ENCODE results near the gene BCAS4.

The BCAS4 gene

DNA sequence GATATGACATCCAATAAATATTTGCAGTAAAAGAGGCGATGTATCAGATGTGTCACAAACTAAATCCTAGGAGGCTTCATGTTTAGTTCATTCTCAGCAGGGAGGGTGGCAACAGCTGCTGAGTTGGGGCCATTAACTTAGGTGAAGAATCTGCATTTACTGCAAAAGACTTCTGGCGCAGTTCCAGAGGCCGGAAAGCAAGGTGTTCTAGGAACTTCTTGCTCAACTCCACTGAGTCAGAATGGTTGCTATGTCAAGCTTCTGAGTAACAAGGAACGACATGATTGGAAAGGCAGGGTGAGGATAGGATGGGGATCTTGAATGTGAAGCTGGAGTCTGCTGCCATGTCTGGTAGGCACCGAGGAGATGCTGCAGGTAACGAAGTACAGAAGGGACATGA, 124.7 kb downstream of the BCAS4 start:
- DNase-seq: no peak
- in situ Hi-C loops (cut with MboI; ENCODE audit: low pct_unique_long_range_greater_than_20kb, low sequenced_read_pairs): no loop called here

DNA sequence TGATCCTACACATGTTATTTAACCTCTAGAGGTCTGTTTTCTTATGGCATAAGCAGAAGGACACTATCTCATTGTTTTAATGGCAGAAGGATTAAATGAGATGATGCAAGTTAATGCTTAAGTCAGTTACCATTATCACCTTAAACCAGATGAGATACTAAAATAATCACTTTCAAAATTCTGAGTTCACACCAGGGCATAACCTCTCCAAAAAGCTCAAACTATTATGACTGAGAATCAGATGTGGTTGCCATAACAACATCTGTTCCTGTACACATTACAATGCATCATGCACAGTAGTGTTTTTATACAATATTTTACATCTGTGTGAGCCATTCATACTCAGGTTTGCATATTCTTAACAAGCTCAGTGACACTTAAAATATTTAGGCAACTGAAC, 126.1 kb downstream of the BCAS4 start:
- in situ Hi-C loops (cut with MboI; ENCODE audit: low pct_unique_long_range_greater_than_20kb, low sequenced_read_pairs): no loop called here
- no peak for DNase-seq

DNA sequence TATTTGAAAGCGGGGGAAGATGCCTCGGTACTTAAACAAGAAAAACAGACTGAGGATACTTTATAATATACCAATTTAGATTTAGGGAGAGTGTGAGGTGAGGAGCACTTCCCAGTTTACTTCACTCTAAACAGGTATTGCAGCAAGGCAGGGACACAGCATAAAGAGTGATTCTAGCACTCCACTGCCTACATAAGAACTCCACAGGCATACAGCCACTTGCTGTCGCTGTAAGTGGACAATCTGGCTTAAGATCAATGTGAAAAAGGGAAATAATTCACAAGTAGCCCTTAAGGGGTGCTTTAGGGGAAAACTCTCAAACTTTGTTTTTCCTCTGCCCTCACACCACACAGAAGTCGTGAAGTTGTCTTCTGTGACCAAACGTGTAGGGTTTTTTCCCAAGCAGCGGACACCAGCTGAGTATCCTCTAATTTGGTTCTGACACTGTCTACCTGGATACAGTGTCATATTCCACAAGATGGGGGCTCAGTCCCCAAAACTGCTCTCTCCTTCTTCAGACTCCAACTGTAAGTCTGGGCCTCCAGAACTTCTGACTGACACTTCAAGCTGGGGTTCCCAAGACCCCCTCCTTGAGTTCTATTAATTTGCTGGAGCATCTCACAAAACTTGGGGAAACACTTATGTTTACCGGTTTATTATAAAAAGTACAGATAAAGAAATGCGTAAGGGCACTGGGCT, 127.1 kb downstream of the BCAS4 start:
- no peak for DNase-seq
- in situ Hi-C loops (cut with MboI; ENCODE audit: low pct_unique_long_range_greater_than_20kb, low sequenced_read_pairs): no loop called here

DNA sequence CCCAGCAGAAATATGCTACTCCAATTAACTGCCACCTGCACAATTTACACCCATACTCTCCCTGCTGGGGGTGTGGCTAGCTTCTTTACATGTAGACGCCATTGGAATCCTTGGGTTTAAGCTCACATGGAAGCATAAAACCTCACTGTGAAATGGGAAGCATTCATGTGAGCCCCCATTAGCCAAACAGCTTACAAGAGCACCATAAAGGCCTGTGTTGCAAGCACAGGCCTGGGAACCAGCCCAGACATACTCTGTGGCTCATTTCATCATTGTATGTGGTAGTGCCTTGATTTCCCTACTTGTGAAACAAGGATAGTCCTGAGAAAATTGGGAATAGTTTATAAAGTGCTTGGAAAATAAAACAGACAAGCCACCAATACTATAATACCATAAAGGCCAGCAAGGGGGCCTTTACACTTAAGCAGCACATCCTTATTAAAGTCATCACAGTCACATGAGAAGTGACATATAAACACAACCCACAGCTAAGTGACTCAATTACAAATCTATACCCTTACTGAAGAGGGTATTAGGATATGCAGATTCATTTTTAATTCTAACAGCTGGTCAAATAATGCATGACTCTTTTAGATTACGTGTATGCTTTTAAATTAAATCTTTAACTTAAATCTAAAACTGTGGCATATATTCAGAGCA, 129.5 kb downstream of the BCAS4 start:
- in situ Hi-C loops (cut with MboI; ENCODE audit: low pct_unique_long_range_greater_than_20kb, low sequenced_read_pairs): no loop called here
- DNase-seq: no peak

DNA sequence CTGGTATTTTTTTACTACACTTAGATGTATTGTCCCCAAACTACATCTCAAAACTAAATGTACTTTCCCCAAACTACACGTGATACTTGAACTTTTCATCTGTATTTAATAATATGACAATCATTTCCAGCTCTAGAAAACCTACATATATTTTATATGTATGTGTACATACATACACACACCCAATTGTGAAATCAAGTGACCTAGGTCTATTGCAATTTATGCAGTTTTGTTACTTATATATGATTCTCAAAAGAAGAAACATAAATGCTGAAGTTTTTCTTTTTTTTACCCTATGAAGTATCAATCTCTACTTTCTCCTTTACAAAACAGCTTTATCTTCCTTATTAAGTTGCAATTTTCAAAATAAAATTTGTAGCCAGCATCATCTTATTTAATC, 131.7 kb downstream of the BCAS4 start:
- no peak for DNase-seq
- in situ Hi-C loops (cut with MboI; ENCODE audit: low pct_unique_long_range_greater_than_20kb, low sequenced_read_pairs): no loop called here

All from KBM-7 (cell line).